ENCODE measurements around the gene CD9.

CD9 gene

GRCh38 chr12:6219980-6220379 is 19.8 kb downstream of the CD9 start:
- peak overlapping the region; percentile 66 to 95 for H3K27ac ChIP-seq
- no peak overlapping the region for H3K4me3 ChIP-seq

GRCh38 chr12:6221146-6221545 is 20.9 kb downstream of the CD9 start:
- DNase-seq (ENCODE audit: low spot score) = no peak
- Histone ChIP-seq H3K27ac (peak overlapping the region; percentile 66 to 95), H3K4me3 (no peak overlapping the region)
- no peak for TF ChIP-seq CTCF (IDR thresholded peaks at IDR 0.05)

More at GRCh38 chr12:6219980-6220379, 19.8 kb downstream of the CD9 start:
- no peak for TF ChIP-seq CTCF (IDR thresholded peaks at IDR 0.05)
- no peak for DNase-seq (ENCODE audit: low spot score)

- DNase-seq (ENCODE audit: low spot score) = no peak
- H3K27ac ChIP-seq = peak overlapping the region; percentile 66 to 75
- no peak for TF ChIP-seq CTCF (IDR thresholded peaks at IDR 0.05)
Observed at GRCh38 chr12:6222078-6222654, 22.0 kb downstream of the CD9 start.

GRCh38 chr12:6223545-6223944 is 23.3 kb downstream of the CD9 start:
- Histone ChIP-seq H3K4me3 (no peak overlapping the region), H3K27ac (peak overlapping the region; percentile 85 to 92)
- no peak for TF ChIP-seq CTCF (IDR thresholded peaks at IDR 0.05)
- no peak for DNase-seq (ENCODE audit: low spot score)

More at GRCh38 chr12:6222078-6222654, 22.0 kb downstream of the CD9 start:
- no peak overlapping the region for H3K4me3 ChIP-seq

GRCh38 chr12:6224550-6224949 is 24.4 kb downstream of the CD9 start:
- Histone ChIP-seq H3K27ac (peak overlapping the region; percentile 85 to 92), H3K4me3 (no peak overlapping the region)
- TF ChIP-seq CTCF (IDR thresholded peaks at IDR 0.05) = no peak
- DNase-seq (ENCODE audit: low spot score) = peak; percentile 94

- peak overlapping the region; percentile 41 for H3K4me3 ChIP-seq
- peak overlapping the region; percentile 85 to 92 for H3K27ac ChIP-seq
- TF ChIP-seq CTCF (IDR thresholded peaks at IDR 0.05) = no peak
- DNase-seq (ENCODE audit: low spot score) = no peak
Observed at GRCh38 chr12:6225630-6226001, 25.4 kb downstream of the CD9 start.

GRCh38 chr12:6226002-6226678 is 25.9 kb downstream of the CD9 start:
- H3K4me3 ChIP-seq = peak overlapping the region; percentile 41
- peak overlapping the region; percentile 85 to 92 for H3K27ac ChIP-seq
- DNase-seq (ENCODE audit: low spot score) = peak; percentile 96
- no peak for TF ChIP-seq CTCF (IDR thresholded peaks at IDR 0.05)

Data from coronary artery (tissue), 2 donors.